Neural crest cell (in vitro differentiated cells): Measurements from ENCODE around the gene PRR15L. TPM values are rescaled to one million over a fixed set of nuclear protein-coding genes. Genes with fewer than 3 reads are reported as not detected.
"Not testable (repeated sequence)": the region's sequence is repeated elsewhere in the genome, so short reads cannot be mapped to it uniquely, and the experiment has no call there.

Experiments
- DNase-seq: peaks from one replicate; pipeline ENCODE4 v3.0.0; 2021; ENCODE audit warnings: low read depth, mixed read lengths, low spot score
- H3K27ac Mint-ChIP-seq: one replicate; pipeline ENCODE4 v1.8.0; 2021; ENCODE audit warnings: mild to moderate bottlenecking, mixed read lengths; ENCODE audit not compliant: unreplicated experiment
- H3K27me3 Mint-ChIP-seq: 2 replicates; pipeline ENCODE4 v1.8.0; 2021; ENCODE audit warnings: low read depth, mild to moderate bottlenecking, mixed read lengths
- H3K36me3 Mint-ChIP-seq: 2 replicates; pipeline ENCODE4 v1.8.0; 2021; ENCODE audit warnings: low read depth, mild to moderate bottlenecking, mixed read lengths
- H3K4me1 Mint-ChIP-seq: 2 replicates; pipeline ENCODE4 v1.8.0; 2021; ENCODE audit warnings: mixed read lengths
- H3K4me3 Mint-ChIP-seq: one replicate; pipeline ENCODE4 v1.8.0; 2021; ENCODE audit warnings: mild to moderate bottlenecking, mixed read lengths
- H3K9me3 Mint-ChIP-seq: 2 replicates; pipeline ENCODE4 v1.8.0; 2021; ENCODE audit warnings: mixed read lengths
- total RNA-seq: library from RNA; stranded (reverse); gene quantifications from 2 replicates; pipeline ENCODE4 v1.2.1, GENCODE V29; 2021
- TF ChIP-seq, protein P1 (sequence below): fragments of 200-600 bp; sonication (generic); conservative IDR thresholded peaks from 2 replicates; pipeline ENCODE4 v1.5.0; 2021; ENCODE audit warnings: antibody characterized with exemption, mild to moderate bottlenecking

Gene PRR15L
- total RNA-seq, 1 donor from 2014 or later: not detected

DNA sequence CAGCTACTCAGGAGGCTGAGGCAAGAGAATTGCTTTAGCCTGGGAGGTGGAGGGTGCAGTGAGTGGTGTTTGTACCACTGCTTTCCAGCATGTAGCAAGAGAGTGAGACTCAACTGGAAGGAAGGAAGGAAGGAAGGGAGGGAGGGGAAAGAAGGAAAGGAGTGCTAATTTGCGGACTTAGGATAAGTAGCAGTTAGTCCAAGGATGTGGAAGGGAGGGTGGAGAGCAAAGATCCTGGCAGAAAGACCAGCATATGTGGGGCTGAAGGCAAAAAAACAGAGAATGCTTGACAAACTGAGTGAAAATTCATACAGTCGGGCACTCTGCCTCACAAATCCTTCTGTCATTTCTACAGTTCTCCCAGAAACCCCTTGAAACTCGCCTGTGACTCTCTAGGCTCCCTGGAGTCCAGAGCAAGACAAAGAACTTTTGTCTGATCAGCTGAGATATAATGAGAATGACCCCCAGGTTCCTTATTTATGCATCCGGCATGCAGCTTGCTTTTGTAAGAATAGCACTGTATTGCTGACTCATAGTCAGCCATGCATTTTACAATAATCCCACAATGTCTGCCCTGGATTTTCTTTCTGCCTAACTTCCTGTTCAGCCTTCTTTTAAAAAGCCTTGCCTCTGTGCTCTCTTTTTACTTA lies 44.7 kb upstream of the PRR15L start:
- no peaks in the 10 kb centered on the region for H3K9me3 Mint-ChIP-seq
- DNase-seq: no peak
- H3K27me3 Mint-ChIP-seq: peaks cover 3% of the 10 kb centered on the region
- TF ChIP-seq, protein P1, sequence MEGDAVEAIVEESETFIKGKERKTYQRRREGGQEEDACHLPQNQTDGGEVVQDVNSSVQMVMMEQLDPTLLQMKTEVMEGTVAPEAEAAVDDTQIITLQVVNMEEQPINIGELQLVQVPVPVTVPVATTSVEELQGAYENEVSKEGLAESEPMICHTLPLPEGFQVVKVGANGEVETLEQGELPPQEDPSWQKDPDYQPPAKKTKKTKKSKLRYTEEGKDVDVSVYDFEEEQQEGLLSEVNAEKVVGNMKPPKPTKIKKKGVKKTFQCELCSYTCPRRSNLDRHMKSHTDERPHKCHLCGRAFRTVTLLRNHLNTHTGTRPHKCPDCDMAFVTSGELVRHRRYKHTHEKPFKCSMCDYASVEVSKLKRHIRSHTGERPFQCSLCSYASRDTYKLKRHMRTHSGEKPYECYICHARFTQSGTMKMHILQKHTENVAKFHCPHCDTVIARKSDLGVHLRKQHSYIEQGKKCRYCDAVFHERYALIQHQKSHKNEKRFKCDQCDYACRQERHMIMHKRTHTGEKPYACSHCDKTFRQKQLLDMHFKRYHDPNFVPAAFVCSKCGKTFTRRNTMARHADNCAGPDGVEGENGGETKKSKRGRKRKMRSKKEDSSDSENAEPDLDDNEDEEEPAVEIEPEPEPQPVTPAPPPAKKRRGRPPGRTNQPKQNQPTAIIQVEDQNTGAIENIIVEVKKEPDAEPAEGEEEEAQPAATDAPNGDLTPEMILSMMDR: no peak
- peaks cover 77% of the 10 kb centered on the region for H3K4me1 Mint-ChIP-seq
- H3K4me3 Mint-ChIP-seq: peak overlapping the region; percentile 68
- peak overlapping the region; percentile 98 for H3K27ac Mint-ChIP-seq
- peaks cover 3% of the 10 kb centered on the region for H3K36me3 Mint-ChIP-seq

DNA sequence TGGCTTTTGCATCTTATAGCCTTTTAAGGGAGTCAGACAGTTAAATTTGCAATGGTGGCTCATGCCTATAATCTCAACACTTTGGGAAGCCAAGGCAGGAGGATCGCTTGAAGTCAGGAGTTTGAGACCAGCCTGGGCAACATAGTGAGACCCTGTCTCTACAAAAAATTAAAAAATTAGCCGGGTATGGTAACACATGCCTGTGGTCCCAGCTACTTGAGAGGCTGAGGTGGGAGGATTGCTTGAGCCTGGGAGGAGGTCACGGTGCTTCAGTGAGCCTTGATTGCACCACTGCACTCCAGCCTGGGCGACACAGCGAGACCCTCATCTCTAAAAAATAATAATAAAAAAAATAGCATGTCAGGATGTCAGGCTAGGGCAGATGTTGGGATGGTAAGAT lies 44.0 kb upstream of the PRR15L start:
- not testable (repeated sequence) for DNase-seq, H3K9me3 Mint-ChIP-seq, H3K36me3 Mint-ChIP-seq, H3K27me3 Mint-ChIP-seq
- Mint-ChIP-seq H3K4me3 (peak overlapping the region; percentile 71), H3K27ac (peak overlapping the region; percentile 98), H3K4me1 (peaks cover 72% of the 10 kb centered on the region)

DNA sequence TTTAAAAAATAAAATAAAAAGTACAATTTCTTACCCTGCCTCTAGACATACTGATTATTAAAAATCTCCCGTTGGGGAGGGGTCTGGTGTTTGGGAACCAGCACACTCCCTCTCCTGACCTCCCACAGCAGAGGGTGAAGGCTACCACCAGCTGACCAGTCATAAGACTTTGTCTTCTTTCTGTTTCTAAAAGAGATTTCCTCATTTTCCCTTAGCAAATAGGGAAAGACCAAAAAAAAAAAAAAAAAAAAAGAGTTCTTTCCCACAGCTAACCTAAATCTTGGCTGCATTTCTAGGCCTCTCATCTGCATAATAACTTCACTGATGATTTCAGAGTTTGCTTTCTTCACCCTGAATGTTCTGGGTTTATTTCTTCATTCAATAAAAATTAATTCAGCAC lies 43.5 kb upstream of the PRR15L start:
- H3K36me3 Mint-ChIP-seq: peaks cover 3% of the 10 kb centered on the region
- peaks cover 74% of the 10 kb centered on the region for H3K4me1 Mint-ChIP-seq
- H3K27ac Mint-ChIP-seq: peak overlapping the region; percentile 98
- H3K4me3 Mint-ChIP-seq: peak overlapping the region; percentile 71
- no peak for DNase-seq
- H3K27me3 Mint-ChIP-seq: peaks cover 3% of the 10 kb centered on the region
- TF ChIP-seq, protein P1: no peak
- no peaks in the 10 kb centered on the region for H3K9me3 Mint-ChIP-seq

DNA sequence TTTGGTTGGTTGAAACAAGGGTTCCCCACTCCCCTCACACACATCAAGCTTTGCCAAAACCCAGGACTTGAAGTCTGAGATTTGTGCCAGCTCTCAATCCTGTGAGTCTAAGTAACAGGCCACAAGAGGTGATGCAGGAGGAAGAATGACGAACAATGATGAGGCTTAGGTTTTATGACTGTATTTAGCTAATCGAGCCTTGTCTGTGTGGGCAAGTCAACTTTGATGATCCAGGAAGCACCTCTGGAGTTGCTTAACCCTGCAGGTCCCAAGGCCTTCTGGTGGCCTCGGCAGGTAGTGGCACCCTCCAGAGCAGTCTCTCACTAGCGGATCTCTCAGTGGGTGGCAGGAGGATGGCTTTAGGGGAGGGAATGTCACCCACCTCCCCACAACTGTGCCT lies 41.9 kb upstream of the PRR15L start:
- Mint-ChIP-seq H3K4me1 (peaks cover 77% of the 10 kb centered on the region), H3K27me3 (peaks cover 7% of the 10 kb centered on the region), H3K9me3 (no peaks in the 10 kb centered on the region), H3K4me3 (peak overlapping the region; percentile 84), H3K36me3 (peaks cover 3% of the 10 kb centered on the region), H3K27ac (peak overlapping the region; percentile 89)
- TF ChIP-seq, protein P1: no peak
- DNase-seq: no peak

DNA sequence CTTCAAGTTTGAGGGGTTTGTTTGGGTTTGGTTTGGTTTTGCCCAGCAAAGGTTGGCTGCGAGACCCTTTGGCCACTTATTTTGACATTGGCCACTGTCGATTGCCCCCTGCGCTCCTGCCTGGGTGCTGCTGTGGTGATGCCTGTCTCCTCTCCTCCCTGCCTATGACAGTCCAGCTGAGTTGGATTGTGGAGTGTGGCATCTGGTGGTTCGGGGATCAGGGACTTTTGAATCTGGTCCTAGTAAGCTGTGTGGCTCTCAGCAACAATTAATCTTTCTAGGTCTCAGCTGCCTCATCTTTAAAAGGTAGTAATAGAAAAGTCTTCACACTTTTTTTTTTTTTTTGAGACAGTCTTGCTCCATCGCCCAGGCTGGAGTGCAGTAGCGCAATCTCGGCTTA lies 40.4 kb upstream of the PRR15L start:
- Mint-ChIP-seq H3K4me1 (peaks cover 76% of the 10 kb centered on the region), H3K27me3 (peaks cover 5% of the 10 kb centered on the region), H3K27ac (peak overlapping the region; percentile 94), H3K9me3 (no peaks in the 10 kb centered on the region), H3K36me3 (peaks cover 3% of the 10 kb centered on the region), H3K4me3 (peak overlapping the region; percentile 79)
- DNase-seq: no peak
- TF ChIP-seq, protein P1: no peak

DNA sequence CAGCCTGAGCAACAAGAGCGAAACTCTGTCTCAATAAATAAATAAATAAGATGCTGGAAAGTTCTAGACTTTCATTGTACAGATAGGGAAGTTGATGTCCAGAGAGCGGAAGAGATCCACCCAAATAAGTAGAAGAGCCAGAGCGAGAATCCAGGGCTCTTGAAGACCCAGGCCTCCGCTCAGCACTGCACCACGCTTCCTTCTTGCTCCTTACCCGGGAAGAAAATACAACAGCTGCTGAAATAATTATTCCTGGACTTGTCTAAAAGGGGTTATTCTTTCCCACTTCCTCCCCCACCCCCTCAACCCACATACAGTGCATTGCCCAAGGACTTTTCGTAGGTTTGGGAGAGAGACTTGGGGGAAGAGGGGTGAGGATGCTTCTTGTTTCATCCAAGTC lies 39.9 kb upstream of the PRR15L start:
- Mint-ChIP-seq H3K36me3 (peaks cover 3% of the 10 kb centered on the region), H3K4me3 (peak overlapping the region; percentile 79), H3K4me1 (peaks cover 76% of the 10 kb centered on the region), H3K27ac (peak overlapping the region; percentile 94), H3K9me3 (no peaks in the 10 kb centered on the region), H3K27me3 (peaks cover 5% of the 10 kb centered on the region)
- DNase-seq: no peak
- TF ChIP-seq, protein P1: no peak
